ENCODE measurements around the gene MALL. TPM values are rescaled to one million over a fixed set of nuclear protein-coding genes. Genes with fewer than 3 reads are reported as not detected.
A peak's percentile ranks its signal among the peaks of the same experiment; 100 is the strongest.

The MALL gene
- total RNA-seq, 4 donors from 2014 or later = 12.6 to 33.3 (median 24.7) TPM

GRCh38 chr2:110107092-110108079 lies 8.2 kb downstream of the MALL start:
- Histone ChIP-seq H3K4me1 (no peaks in the 10 kb centered on the region), H3K27ac (peak overlapping the region in 1 of 4 donors; percentile 59), H3K9me3 (peaks cover 0 to 6% (median 0%) of the 10 kb centered on the region in 4 donors), H3K27me3 (peaks cover 0 to 6% of the 10 kb centered on the region in 2 donors), H3K36me3 (no peaks in the 10 kb centered on the region), H3K4me3 (no peak overlapping the region)
- 86 to 88% methylated on average over 3 of the region's 3 CpGs for WGBS, 2 donors
- TF ChIP-seq POLR2A (IDR thresholded peaks at IDR 0.05) (no peak), CTCF (IDR thresholded peaks at IDR 0.05) (no peak), EP300 (IDR thresholded peaks at IDR 0.05) (no peak)
- no peak for DNase-seq (ENCODE audit: low spot score in 2 of 2)

GRCh38 chr2:110106642-110107041 lies 9.0 kb downstream of the MALL start:
- Histone ChIP-seq H3K27ac (peak overlapping the region in 1 of 4 donors; percentile 59), H3K36me3 (no peaks in the 10 kb centered on the region), H3K9me3 (peaks cover 0 to 6% (median 0%) of the 10 kb centered on the region in 4 donors), H3K27me3 (peaks cover 0 to 6% of the 10 kb centered on the region in 2 donors), H3K4me3 (no peak overlapping the region), H3K4me1 (peaks cover 0 to 7% (median 4%) of the 10 kb centered on the region in 4 donors)
- TF ChIP-seq EP300 (IDR thresholded peaks at IDR 0.05) (no peak), POLR2A (IDR thresholded peaks at IDR 0.05) (no peak), CTCF (IDR thresholded peaks at IDR 0.05) (no peak)
- no peak for DNase-seq (ENCODE audit: low spot score in 2 of 2)
- 56 to 60% methylated on average over 6 of the region's 6 CpGs for WGBS, 2 donors

- WGBS, 2 donors = 49 to 52% methylated on average over 8 of the region's 8 CpGs
- no peak overlapping the region for H3K4me3 ChIP-seq
- TF ChIP-seq CTCF (IDR thresholded peaks at IDR 0.05) (no peak), POLR2A (IDR thresholded peaks at IDR 0.05) (no peak), EP300 (IDR thresholded peaks at IDR 0.05) (no peak)
- no peaks in the 10 kb centered on the region for H3K36me3 ChIP-seq
- H3K4me1 ChIP-seq = peaks cover 0 to 13% (median 11%) of the 10 kb centered on the region in 4 donors
- DNase-seq (ENCODE audit: low spot score in 2 of 2) = no peak
- H3K9me3 ChIP-seq = peaks cover 0 to 6% (median 0%) of the 10 kb centered on the region in 4 donors
- H3K27me3 ChIP-seq = peaks cover 0 to 6% of the 10 kb centered on the region in 2 donors
- peak overlapping the region in 1 of 4 donors; percentile 59 for H3K27ac ChIP-seq
These were observed 9.8 kb downstream of the MALL start for GRCh38 chr2:110105608-110106467.

GRCh38 chr2:110105183-110105582 lies 10.4 kb downstream of the MALL start:
- 86% methylated on average over 4 of the region's 4 CpGs for WGBS, 2 donors
- H3K27ac ChIP-seq = peak overlapping the region in 1 of 4 donors; percentile 26
- TF ChIP-seq CTCF (IDR thresholded peaks at IDR 0.05) (no peak), EP300 (IDR thresholded peaks at IDR 0.05) (no peak), POLR2A (IDR thresholded peaks at IDR 0.05) (no peak)

More at GRCh38 chr2:110105183-110105582, 10.4 kb downstream of the MALL start:
- DNase-seq (ENCODE audit: low spot score in 2 of 2) = no peak
- Histone ChIP-seq H3K4me1 (peaks cover 0 to 18% (median 13%) of the 10 kb centered on the region in 4 donors), H3K27me3 (peaks cover 0 to 6% of the 10 kb centered on the region in 2 donors), H3K9me3 (peaks cover 0 to 6% (median 0%) of the 10 kb centered on the region in 4 donors), H3K4me3 (no peak overlapping the region), H3K36me3 (no peaks in the 10 kb centered on the region)

Measured in tibial nerve (tissue), 4 donors.